Measurements from ENCODE around the gene LORICRIN.

- TF ChIP-seq REST (IDR thresholded peaks at IDR 0.05; ENCODE audit: low read depth) (no peak), MAX (IDR thresholded peaks at IDR 0.05) (no peak), FOXM1 (IDR thresholded peaks at IDR 0.05; ENCODE audit: borderline replicate concordance, low read depth) (no peak), NFIC (IDR thresholded peaks at IDR 0.05) (no peak), RAD21 (IDR thresholded peaks at IDR 0.05; ENCODE audit: low read depth) (no peak), CEBPB (IDR thresholded peaks at IDR 0.05) (no peak), USF1 (IDR thresholded peaks at IDR 0.05) (no peak), CREB1 (IDR thresholded peaks at IDR 0.05; ENCODE audit: low read depth) (no peak), TAF1 (IDR thresholded peaks at IDR 0.05; ENCODE audit: low read depth) (no peak)
Measured at GRCh38 chr1:153292740-153293479, 33.4 kb downstream of the LORICRIN start.

All from Ishikawa (cell line).